Pulmonary artery endothelial cell (primary cell): ENCODE measurements around the gene CSRNP3. TPM values are rescaled to one million over a fixed set of nuclear protein-coding genes. Genes with fewer than 3 reads are reported as not detected.
"Not testable (repeated sequence)": the region's sequence is repeated elsewhere in the genome, so short reads cannot be mapped to it uniquely, and the experiment has no call there.

ENCODE experiments used
- DNase-seq: peaks from one replicate; pipeline ENCODE4 v3.0.0-alpha.2; 2011; ENCODE audit warnings: low read depth, low spot score
- total RNA-seq: library from RNA; depleted of rRNA; stranded (reverse); fragments of >200 nt; gene quantifications from 2 replicates; pipeline ENCODE4 v1.2.3, GENCODE V29; 2014

Gene CSRNP3
- total RNA-seq, 1 donor from 2014 or later: not detected

- DNase-seq: no peak
Observed at GRCh38 chr2:165632594-165632993, 163.1 kb downstream of the CSRNP3 start.

DNA sequence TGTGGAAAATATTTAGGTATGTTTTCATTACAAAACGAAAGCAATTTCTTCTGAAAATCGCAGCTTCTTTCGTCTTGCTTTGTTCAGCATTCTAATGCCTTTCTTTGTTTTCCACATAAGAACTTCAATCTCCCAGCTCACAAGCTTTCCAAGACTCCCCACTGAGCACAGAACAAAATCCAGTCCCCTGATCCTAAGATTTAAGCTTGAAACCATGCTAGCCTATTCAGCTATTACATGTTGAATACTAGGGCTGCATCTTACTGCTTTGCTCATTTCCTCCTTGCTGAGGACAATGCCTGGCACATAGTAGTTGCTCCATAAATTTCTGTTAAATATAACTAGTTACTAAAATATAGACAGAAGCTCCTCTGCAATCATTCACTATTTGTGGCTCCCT lies 163.9 kb downstream of the CSRNP3 start:
- DNase-seq: no peak

- DNase-seq: no peak
Observed at GRCh38 chr2:165634282-165634681, 164.8 kb downstream of the CSRNP3 start.

DNA sequence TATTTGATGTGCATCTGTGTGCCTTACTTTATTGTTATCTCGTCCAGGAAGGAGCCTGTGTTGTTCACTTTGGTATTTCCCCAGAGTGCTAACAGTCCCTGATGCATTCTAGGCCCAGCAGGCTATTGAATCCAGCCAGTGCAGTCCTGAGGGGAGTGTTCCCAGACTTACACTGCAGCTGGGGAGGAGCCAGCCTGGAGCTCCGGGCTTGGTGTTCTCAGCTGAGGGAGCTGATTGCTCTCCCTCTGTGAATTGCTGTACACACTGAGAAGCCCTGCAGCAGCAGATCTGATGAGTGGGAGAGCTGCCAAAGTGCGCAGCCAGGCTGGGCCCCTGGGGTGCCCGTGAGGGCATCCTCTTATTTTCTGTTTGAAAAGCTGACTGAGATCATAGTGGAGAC lies 165.4 kb downstream of the CSRNP3 start:
- no peak for DNase-seq

DNA sequence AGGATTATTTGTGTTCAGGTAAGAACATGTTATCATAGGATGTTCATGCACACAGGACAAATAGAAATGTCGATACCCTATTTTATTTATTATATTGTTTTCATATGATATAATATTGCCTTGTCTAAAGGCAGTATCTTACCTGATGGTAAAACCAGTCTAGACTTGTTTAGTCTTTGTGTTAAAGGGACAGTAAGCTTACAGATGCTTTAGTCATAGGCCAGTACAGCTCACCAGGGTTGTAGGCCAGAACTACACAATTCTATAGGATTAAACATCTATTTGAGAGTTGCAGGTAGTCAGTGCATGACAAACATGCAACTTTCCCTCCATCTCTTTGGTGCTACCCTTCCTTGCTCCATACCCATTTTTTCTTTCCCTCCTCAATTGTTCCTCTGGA lies 166.0 kb downstream of the CSRNP3 start:
- no peak for DNase-seq

DNA sequence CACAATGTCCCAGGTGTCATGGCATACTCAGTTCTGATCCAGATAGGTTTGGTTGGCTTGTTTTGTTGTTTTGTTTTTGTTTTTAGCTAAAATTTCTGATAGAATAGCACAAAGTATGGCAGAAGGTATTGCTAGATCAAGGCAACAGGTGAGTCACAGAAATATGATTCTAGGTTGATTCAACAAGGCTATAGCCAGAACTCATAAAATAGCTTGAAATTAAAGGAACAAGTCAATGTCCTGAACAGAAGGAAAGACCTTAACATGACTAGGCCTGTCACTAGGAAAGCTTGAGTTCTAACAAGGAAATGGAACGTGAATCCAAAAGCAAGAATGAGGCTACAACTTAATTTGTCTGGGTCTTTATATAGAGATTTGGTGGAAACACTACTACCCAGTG lies 167.5 kb downstream of the CSRNP3 start:
- no peak for DNase-seq

DNA sequence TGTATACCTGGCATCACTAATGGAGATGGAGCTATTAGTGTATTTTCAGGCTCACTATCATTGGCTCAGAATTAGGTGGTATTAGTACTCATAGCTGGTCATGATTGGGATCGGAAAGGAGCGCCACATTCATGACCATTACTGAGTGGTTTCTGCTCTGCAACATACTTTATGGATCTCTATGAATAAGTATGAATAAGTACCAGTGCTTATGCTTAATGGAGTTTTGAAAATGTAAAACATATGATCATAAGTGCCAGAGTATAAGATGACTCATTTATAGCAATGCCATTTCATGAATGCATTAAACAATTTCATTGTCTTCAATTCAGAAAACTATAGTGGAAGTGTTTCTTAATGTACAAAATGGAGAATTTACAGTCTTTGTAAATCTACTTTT lies 167.9 kb downstream of the CSRNP3 start:
- DNase-seq: no peak

DNA sequence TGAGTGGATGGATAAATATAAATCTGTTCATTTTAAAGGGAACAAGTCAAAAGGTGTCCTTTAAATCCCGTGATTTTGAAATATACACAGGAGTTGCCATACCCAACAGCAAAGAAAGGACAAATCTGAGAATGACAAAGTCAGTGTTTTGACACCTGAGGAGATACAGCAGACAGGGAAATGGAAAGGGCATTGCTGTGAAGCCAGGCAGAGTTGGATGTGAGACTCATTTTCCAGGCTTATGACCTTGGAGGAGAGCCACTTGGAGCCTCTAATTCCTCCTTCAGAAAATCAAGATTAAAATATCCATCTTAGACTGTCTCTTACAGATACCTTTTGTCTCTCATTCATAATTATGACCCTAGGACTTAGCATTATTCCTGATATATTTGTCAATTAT lies 170.0 kb downstream of the CSRNP3 start:
- no peak for DNase-seq

DNA sequence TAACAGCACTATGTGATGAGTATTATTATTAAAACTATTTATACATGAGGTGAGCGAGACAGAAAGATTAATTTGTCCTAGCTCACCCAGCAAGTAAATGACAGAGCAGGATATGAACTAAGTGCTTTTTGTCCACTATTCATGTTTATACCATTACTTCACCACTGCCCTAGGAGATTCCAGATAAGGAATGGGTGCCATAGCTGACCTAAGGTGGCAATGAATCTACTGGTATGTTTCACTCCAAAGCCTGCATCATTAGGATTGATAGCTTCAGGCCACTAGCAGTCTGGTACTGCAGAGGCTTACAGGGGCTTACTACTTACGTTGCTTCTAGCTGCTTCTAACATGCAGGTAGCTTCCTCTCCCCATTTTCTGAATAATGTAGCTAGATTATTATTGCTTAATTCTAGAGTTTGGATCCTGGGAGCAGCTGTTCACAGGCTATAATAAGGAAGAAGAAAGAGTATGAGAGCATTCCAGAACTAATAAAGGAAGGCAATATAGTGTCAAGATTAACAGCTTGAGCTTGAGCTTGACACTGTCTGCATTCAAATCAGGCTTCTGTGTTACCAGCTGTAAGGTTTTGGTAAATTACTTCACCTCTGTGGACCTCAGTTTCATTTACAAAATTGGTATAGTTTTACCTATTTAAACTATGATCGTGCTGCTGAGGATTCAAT lies 170.9 kb downstream of the CSRNP3 start:
- no peak for DNase-seq

DNA sequence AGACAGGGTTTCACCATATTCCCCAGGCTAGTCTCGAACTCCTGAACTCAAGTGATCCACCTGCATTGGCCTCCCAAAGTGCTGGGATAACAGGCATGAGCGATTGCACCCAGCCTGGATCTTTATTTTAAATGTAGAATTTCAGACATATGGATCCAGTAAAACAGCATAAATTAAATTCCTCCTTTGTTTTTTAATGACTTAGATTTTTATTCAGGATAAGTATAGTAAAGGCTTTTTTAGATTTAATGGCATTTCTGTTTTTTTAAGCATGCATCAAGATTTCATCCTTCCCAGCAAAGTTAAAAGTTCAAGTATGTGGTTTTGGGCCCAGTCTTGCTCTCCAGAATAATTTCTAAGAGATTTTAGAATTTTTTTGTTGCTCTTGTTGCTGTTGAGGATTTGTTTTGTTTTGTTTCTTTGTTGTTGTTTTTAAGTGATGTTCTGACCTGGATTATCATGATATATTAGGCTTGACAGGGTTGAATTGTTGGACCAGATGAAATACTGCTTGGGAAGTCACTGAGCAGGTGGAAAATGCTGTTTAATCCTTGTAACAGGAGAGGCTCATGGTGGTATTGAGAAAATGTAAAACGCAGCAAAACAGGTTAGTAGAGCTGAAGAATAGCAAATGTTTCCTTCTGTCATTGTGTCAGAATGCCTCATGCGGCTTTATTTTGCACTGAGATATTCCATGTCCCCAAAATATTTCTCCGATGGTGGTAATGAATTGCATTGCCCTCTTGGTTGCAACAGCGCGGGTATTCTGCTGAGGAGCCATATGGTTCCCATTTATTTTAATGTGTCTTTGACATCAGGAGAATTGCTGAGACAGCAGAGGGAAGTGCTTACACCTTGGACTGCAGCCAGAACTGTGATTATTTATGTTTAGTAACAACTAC lies 176.7 kb downstream of the CSRNP3 start:
- DNase-seq: no peak

GRCh38 chr2:165647409-165647808 lies 177.9 kb downstream of the CSRNP3 start:
- no peak for DNase-seq

DNA sequence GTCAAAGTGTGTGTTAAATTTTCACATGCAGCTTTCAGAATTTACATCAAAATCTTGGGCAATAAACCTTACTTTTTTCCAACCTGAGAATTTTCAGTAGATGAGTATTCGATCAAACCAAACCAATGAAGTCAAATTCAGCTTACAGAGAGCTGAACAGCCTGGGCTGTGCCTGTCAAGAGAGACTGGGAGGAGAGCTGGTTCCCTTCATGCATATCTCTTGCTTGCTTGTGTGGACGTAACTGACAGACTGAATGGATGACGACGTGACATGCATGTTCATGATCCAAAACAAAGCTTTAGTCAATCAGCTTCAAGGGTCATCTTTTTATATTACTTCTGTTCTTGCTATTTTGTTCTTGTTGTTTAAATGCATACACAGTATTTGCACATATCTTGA lies 179.3 kb downstream of the CSRNP3 start:
- DNase-seq: no peak

- no peak for DNase-seq
Observed at GRCh38 chr2:165651233-165651632, 181.7 kb downstream of the CSRNP3 start.

DNA sequence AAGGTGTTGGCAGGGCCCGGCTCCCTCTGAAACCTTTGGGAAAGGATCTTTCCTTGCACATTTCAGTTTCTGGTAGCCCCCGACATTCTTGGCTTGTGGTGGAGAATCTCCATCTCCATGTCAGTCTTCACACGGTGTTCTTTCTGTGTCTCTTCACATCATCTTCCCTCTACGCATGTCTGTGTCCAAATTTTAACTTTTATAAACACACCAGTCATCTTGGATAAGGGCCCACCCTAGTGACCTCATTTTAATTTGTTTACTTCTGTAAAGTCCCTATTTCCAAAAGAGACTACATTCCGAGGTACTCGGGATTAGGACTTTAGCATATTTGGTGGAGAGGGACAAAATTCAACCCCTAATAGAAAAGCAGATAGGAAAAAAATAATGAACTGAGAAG lies 186.2 kb downstream of the CSRNP3 start:
- no peak for DNase-seq

- no peak for DNase-seq
Observed at GRCh38 chr2:165660361-165660760, 190.9 kb downstream of the CSRNP3 start.

GRCh38 chr2:165662720-165663119 lies 193.2 kb downstream of the CSRNP3 start:
- DNase-seq: no peak

DNA sequence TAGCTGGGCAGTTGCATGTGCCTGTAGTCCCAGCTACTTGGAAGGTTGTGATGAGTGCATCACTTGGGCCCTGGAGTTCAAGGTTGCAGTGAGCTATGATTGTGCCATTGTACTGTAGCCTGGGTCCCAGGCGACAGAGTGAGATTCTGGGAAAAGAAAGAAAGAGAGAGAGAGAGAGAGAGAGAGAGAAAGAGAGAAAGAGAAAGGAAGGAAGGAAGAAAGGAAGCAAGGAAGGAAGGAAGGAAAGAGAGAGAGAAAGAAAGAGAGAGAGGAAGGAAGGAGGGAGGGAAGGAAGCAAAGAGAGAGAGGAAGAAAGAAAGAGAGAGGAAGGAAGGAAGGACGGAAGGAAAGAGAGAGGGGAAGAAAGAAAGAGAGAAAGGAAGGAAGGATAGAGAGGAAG lies 196.1 kb downstream of the CSRNP3 start:
- no peak for DNase-seq

DNA sequence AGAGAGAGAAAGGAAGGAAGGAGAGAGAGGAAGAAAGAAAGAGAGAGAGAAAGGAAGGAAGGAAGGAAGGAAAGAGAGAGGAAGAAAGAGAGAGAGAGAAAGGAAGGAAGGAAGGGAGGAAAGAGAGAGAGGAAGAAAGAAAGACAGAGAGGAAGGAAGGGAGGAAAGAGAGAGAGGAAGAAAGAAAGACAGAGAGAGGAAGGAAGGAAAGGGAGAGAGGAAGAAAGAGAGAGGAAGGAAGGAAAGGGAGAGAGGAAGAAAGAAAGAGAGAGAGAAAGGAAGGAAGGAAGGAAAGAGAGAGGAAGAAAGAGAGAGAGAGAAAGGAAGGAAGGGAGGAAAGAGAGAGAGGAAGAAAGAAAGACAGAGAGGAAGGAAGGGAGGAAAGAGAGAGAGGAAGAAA lies 196.6 kb downstream of the CSRNP3 start:
- DNase-seq: not testable (repeated sequence)

DNA sequence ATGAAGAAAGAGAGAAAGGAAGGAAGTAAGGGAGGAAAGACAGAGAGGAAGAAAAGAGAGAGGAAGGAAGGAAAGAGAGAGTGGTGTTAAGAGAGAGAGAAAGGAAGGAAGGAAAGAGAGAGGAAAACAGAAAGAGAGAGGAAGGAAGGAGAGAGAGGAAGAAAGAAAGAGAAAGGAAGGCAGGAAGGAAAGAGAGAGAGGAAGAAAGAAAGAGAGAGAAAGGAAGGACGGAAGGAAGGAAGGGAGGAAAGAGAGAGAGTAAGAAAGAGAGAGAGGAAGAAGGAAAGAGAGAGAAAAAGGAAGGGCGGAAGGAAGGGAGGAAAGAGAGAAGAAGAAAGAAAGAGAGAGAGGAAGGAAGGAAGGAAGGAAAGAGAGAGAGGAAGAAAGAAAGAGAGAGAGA lies 197.1 kb downstream of the CSRNP3 start:
- DNase-seq: no peak

DNA sequence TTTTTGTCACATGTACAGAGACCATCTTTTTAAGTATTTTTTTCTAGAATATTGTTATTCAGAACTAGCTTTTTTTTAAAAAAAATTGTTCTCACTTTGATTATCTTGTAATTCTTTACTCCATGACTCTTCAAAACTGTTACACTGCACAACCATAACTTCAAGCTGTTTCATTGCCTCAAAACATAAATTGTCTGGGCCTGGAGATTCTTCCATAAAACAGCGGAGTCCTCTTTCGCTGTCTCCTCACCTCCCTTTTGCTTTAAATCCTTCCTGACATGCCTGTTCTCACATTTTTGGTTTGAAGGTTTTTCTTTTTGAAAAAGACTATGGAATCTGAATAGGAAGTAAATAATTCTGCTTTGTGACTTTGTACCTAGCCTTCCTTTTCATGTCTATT lies 197.9 kb downstream of the CSRNP3 start:
- DNase-seq: no peak

DNA sequence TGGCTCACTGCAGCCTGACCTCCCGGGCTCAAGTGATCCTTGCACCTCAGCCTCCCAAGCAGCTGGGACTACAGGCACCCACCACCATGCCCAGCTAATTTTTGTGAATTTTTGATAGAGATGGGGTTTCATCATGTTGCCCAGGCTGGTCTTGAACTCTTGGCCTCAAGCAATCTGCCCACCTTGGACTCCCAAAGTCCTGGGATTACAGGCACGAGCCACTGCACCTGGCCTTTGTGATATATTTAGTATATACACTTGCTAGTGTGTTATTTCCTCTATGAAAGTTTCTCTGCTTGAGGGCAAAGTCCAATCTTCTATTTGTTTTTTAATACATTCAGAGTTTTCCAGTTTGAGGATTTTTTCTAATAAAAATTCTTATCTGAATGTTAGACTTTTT lies 205.3 kb downstream of the CSRNP3 start:
- DNase-seq: no peak

GRCh38 chr2:165675551-165675968 lies 206.1 kb downstream of the CSRNP3 start:
- DNase-seq: no peak

DNA sequence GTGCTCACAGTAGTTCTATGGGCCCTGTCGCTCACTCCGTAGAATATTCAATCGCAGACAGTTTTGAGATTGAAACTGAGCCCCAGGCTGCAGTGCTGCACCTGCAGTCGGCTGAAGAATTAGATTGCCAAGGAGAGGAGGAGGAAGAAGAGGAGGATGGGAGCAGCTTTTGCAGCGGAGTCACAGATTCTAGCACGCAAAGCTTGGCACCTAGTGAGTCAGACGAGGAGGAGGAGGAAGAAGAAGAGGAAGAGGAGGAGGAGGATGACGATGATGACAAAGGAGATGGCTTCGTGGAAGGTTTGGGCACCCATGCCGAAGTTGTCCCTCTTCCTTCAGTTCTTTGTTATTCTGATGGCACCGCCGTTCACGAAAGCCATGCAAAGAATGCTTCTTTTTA lies 209.4 kb downstream of the CSRNP3 start:
- no peak for DNase-seq
